HepG2 (cell line): ENCODE measurements around the gene METTL4.

Experiments
- ATF7-NPFF ChIP-seq: sonication (generic); formaldehyde crosslinking; IDR thresholded peaks from 2 replicates; pipeline ENCODE4 v1.8.1; 2023; ENCODE audit warnings: mild to moderate bottlenecking, low read depth, missing genetic modification reagents, moderate library complexity
- CHD4 ChIP-seq: fragments of 200-600 bp; sonication (generic); IDR thresholded peaks from 2 replicates; pipeline ENCODE4 v1.7.0; 2017; ENCODE audit warnings: mild to moderate bottlenecking, low read length, borderline replicate concordance
- CTCF ChIP-seq: sonication (generic); formaldehyde crosslinking; IDR thresholded peaks from 2 replicates; pipeline ENCODE4 v1.5.0; 2020; ENCODE audit warnings: mild to moderate bottlenecking, missing genetic modification reagents, moderate library complexity
- DR1 ChIP-seq: sonication (generic); formaldehyde crosslinking; IDR thresholded peaks from 2 replicates; pipeline ENCODE4 v1.8.0; 2021; ENCODE audit warnings: mild to moderate bottlenecking, missing genetic modification reagents, inconsistent platforms
- EZH2 ChIP-seq: conservative IDR thresholded peaks from 2 replicates; pipeline ENCODE4 v1.6.1; 2012; ENCODE audit warnings: mild to moderate bottlenecking, low read depth, low read length, moderate library complexity
- POLR2G ChIP-seq: fragments of 200-400 bp; formaldehyde crosslinking; IDR thresholded peaks from 2 replicates; pipeline ENCODE4 v1.6.1; 2018; ENCODE audit warnings: mild to moderate bottlenecking, low read depth, low read length, moderate library complexity
- PREB ChIP-seq: sonication (generic); formaldehyde crosslinking; IDR thresholded peaks from 2 replicates; pipeline ENCODE4 v1.4.0; 2020; ENCODE audit warnings: missing genetic modification reagents
- YY1 ChIP-seq: IDR thresholded peaks from 2 replicates; pipeline ENCODE4 v1.6.1; 2011; ENCODE audit warnings: low read length, low read depth, moderate library complexity, mild to moderate bottlenecking; ENCODE audit not compliant: insufficient read depth, insufficient replicate concordance
- ZNF10 ChIP-seq: sonication (generic); formaldehyde crosslinking; IDR thresholded peaks from 2 replicates; pipeline ENCODE4 v1.4.0; 2020; ENCODE audit warnings: mild to moderate bottlenecking, low read depth, missing genetic modification reagents, borderline replicate concordance
- ZNF276 ChIP-seq: sonication (generic); formaldehyde crosslinking; IDR thresholded peaks from 2 replicates; pipeline ENCODE4 v1.4.0; 2020; ENCODE audit warnings: mild to moderate bottlenecking, low read depth, missing genetic modification reagents
- ZNF546 ChIP-seq: sonication (generic); formaldehyde crosslinking; conservative IDR thresholded peaks from 2 replicates; pipeline ENCODE4 v1.8.1; 2023; ENCODE audit warnings: mild to moderate bottlenecking, missing genetic modification reagents
- ZNF552 ChIP-seq: sonication (generic); formaldehyde crosslinking; IDR thresholded peaks from 2 replicates; pipeline ENCODE4 v1.9.0; 2022; ENCODE audit warnings: missing genetic modification reagents, mild to moderate bottlenecking, borderline replicate concordance
- TF ChIP-seq, protein P1 (sequence below): sonication (generic); formaldehyde crosslinking; IDR thresholded peaks from 2 replicates; pipeline ENCODE4 v1.4.0; 2020; ENCODE audit warnings: missing genetic modification reagents, borderline replicate concordance
- TF ChIP-seq, protein P2 (sequence below): sonication (generic); formaldehyde crosslinking; IDR thresholded peaks from 2 replicates; pipeline ENCODE4 v1.5.0; 2020; ENCODE audit warnings: mild to moderate bottlenecking, missing genetic modification reagents, borderline replicate concordance

- TF ChIP-seq PREB (CRISPR knock-in tag) (no peak), DR1 (CRISPR knock-in tag) (no peak), CHD4 (no peak), CTCF (CRISPR knock-in tag) (no peak), ATF7-NPFF (CRISPR knock-in tag) (no peak), ZNF10 (no peak), POLR2G (no peak), ZNF276 (CRISPR knock-in tag) (no peak), YY1 (no peak), EZH2 (no peak), ZNF546 (CRISPR knock-in tag) (no peak), ZNF552 (no peak)
- TF ChIP-seq, protein P1, sequence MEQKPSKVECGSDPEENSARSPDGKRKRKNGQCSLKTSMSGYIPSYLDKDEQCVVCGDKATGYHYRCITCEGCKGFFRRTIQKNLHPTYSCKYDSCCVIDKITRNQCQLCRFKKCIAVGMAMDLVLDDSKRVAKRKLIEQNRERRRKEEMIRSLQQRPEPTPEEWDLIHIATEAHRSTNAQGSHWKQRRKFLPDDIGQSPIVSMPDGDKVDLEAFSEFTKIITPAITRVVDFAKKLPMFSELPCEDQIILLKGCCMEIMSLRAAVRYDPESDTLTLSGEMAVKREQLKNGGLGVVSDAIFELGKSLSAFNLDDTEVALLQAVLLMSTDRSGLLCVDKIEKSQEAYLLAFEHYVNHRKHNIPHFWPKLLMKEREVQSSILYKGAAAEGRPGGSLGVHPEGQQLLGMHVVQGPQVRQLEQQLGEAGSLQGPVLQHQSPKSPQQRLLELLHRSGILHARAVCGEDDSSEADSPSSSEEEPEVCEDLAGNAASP: no peak
- TF ChIP-seq, protein P2, sequence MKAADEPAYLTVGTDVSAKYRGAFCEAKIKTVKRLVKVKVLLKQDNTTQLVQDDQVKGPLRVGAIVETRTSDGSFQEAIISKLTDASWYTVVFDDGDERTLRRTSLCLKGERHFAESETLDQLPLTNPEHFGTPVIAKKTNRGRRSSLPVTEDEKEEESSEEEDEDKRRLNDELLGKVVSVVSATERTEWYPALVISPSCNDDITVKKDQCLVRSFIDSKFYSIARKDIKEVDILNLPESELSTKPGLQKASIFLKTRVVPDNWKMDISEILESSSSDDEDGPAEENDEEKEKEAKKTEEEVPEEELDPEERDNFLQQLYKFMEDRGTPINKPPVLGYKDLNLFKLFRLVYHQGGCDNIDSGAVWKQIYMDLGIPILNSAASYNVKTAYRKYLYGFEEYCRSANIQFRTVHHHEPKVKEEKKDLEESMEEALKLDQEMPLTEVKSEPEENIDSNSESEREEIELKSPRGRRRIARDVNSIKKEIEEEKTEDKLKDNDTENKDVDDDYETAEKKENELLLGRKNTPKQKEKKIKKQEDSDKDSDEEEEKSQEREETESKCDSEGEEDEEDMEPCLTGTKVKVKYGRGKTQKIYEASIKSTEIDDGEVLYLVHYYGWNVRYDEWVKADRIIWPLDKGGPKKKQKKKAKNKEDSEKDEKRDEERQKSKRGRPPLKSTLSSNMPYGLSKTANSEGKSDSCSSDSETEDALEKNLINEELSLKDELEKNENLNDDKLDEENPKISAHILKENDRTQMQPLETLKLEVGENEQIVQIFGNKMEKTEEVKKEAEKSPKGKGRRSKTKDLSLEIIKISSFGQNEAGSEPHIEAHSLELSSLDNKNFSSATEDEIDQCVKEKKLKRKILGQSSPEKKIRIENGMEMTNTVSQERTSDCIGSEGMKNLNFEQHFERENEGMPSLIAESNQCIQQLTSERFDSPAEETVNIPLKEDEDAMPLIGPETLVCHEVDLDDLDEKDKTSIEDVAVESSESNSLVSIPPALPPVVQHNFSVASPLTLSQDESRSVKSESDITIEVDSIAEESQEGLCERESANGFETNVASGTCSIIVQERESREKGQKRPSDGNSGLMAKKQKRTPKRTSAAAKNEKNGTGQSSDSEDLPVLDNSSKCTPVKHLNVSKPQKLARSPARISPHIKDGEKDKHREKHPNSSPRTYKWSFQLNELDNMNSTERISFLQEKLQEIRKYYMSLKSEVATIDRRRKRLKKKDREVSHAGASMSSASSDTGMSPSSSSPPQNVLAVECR: no peak
Measured at GRCh38 chr18:2515908-2516625, 55.2 kb downstream of the METTL4 start.
